IMR-90 (cell line): Measurements from ENCODE around the gene GPR17. TPM values are rescaled to one million over a fixed set of nuclear protein-coding genes. Genes with fewer than 3 reads are reported as not detected.
A peak's percentile ranks its signal among the peaks of the same experiment; 100 is the strongest.

Experiments
- ATAC-seq: fragments of 200-7000 bp; cut with Tn5 transposase; 2 replicates; pipeline ENCODE4 v1.9.1; 2020; ENCODE audit warnings: low read depth, mild to moderate bottlenecking, moderate library complexity
- BruUV-seq: library from RNA; stranded (reverse); fragments of 400-500 nt; replicated peaks from 2 replicates; lab custom pipeline; 2021; lab: Mats Ljungman, UMichigan
- CTCF ChIA-PET: fragments of 300-600 bp; formaldehyde crosslinking; extraction: SDS; loops from one replicate; lab custom pipeline; 2021; ENCODE audit warnings: antibody characterized with exemption; lab: Yijun Ruan, JAX
- POLR2A ChIA-PET: fragments of 300-600 bp; sonication (Branson Sonifier 250); formaldehyde crosslinking; loops from one replicate; lab custom pipeline; 2022; ENCODE audit warnings: antibody characterized with exemption; ENCODE audit not compliant: unreplicated experiment; lab: Charles Lee
- DNase-seq: peaks from one replicate; pipeline ENCODE4 v3.0.0; 2013
- H2AFZ ChIP-seq: replicated peaks from 2 replicates; pipeline ENCODE3; 2013; ENCODE audit warnings: low read length, mild to moderate bottlenecking; ENCODE audit not compliant: poor library complexity
- H2AK5ac ChIP-seq: 2 replicates; pipeline ENCODE4 v1.6.1; 2013; ENCODE audit warnings: low read depth, low read length, inconsistent platforms
- H2AK9ac ChIP-seq: replicated peaks from 2 replicates; pipeline ENCODE3; 2013; ENCODE audit warnings: mild to moderate bottlenecking, low read depth, low read length, moderate library complexity; ENCODE audit not compliant: poor library complexity
- H2BK120ac ChIP-seq: 2 replicates; pipeline ENCODE4 v1.6.1; 2013; ENCODE audit warnings: low read depth, low read length, inconsistent platforms
- H2BK15ac ChIP-seq: 3 replicates; pipeline ENCODE4 v1.6.1; 2013; ENCODE audit warnings: low read depth, low read length, inconsistent platforms
- H2BK20ac ChIP-seq: 2 replicates; pipeline ENCODE4 v1.6.1; 2013; ENCODE audit warnings: low read depth, mild to moderate bottlenecking, inconsistent platforms, low read length, moderate library complexity
- H2BK5ac ChIP-seq: 2 replicates; pipeline ENCODE4 v1.6.1; 2013; ENCODE audit warnings: mild to moderate bottlenecking, low read depth, low read length, inconsistent platforms; ENCODE audit not compliant: poor library complexity, severe bottlenecking
- H3K14ac ChIP-seq: replicated peaks from 2 replicates; pipeline ENCODE4 v1.6.1; 2013; ENCODE audit warnings: low read depth, low read length, inconsistent platforms
- H3K18ac ChIP-seq: 2 replicates; pipeline ENCODE4 v1.6.1; 2013; ENCODE audit warnings: low read depth, low read length, control low read depth
- H3K23ac ChIP-seq: 2 replicates; pipeline ENCODE4 v1.6.1; 2013; ENCODE audit warnings: low read depth, low read length, inconsistent platforms
- H3K27ac ChIP-seq: 2 replicates; pipeline ENCODE4 v1.5.1; 2013; ENCODE audit warnings: mild to moderate bottlenecking, control low read depth, low read length; ENCODE audit not compliant: insufficient read depth
- H3K27me3 ChIP-seq: 2 replicates; pipeline ENCODE4 v1.6.1; 2013; ENCODE audit warnings: low read length; ENCODE audit not compliant: control insufficient read depth, insufficient read depth
- H3K36me3 ChIP-seq: 2 replicates; pipeline ENCODE4 v1.6.1; 2013; ENCODE audit warnings: low read length, mixed read lengths; ENCODE audit not compliant: control insufficient read depth, insufficient read depth
- H3K4ac ChIP-seq: 2 replicates; pipeline ENCODE4 v1.6.1; 2013; ENCODE audit warnings: low read depth, low read length, inconsistent platforms
- H3K4me1 ChIP-seq: 2 replicates; pipeline ENCODE4 v1.6.1; 2013; ENCODE audit warnings: low read length, mixed read lengths; ENCODE audit not compliant: control insufficient read depth, insufficient read depth
- H3K4me2 ChIP-seq: 2 replicates; pipeline ENCODE4 v1.6.1; 2013; ENCODE audit warnings: low read depth, mild to moderate bottlenecking, control low read depth, low read length, moderate library complexity
- H3K4me3 ChIP-seq: 2 replicates; pipeline ENCODE4 v1.5.1; 2013; ENCODE audit warnings: low read depth, mild to moderate bottlenecking, control low read depth, low read length, moderate library complexity; ENCODE audit not compliant: insufficient read depth
- H3K56ac ChIP-seq: 2 replicates; pipeline ENCODE4 v1.6.1; 2013; ENCODE audit warnings: low read length, inconsistent platforms; ENCODE audit not compliant: insufficient read depth; ENCODE audit errors: extremely low read depth
- H3K79me1 ChIP-seq, 2 experiments: 2 replicates each; pipeline ENCODE4 v1.6.1; 2013; ENCODE audit warnings: low read length in 2 of 2, inconsistent platforms in 1 of 2, low read depth in 1 of 2
- H3K9ac ChIP-seq: 2 replicates; pipeline ENCODE4 v1.6.1; 2013; ENCODE audit warnings: low read depth, low read length, control low read depth
- H3K9me1 ChIP-seq: 2 replicates; pipeline ENCODE4 v1.6.1; 2013; ENCODE audit warnings: low read length, inconsistent platforms; ENCODE audit not compliant: insufficient read depth
- H3K9me3 ChIP-seq: 2 replicates; pipeline ENCODE4 v1.6.1; 2013; ENCODE audit warnings: low read length; ENCODE audit not compliant: control insufficient read depth, insufficient read depth
- H4K20me1 ChIP-seq: 2 replicates; pipeline ENCODE4 v1.6.1; 2013; ENCODE audit warnings: low read length, inconsistent platforms; ENCODE audit not compliant: insufficient read depth
- H4K5ac ChIP-seq: 2 replicates; pipeline ENCODE4 v1.6.1; 2013; ENCODE audit warnings: mild to moderate bottlenecking, low read depth, low read length, control low read depth
- H4K8ac ChIP-seq, 2 experiments: 2 replicates each; pipeline ENCODE4 v1.6.1; 2013; ENCODE audit warnings: low read depth in 2 of 2, low read length in 2 of 2, control low read depth in 1 of 2, inconsistent platforms in 1 of 2
- H4K91ac ChIP-seq: 2 replicates; pipeline ENCODE4 v1.6.1; 2013; ENCODE audit warnings: low read depth, low read length, inconsistent platforms; ENCODE audit not compliant: insufficient read depth
- BHLHE40 ChIP-seq: fragments of 150-350 bp; IDR thresholded peaks from 2 replicates; pipeline ENCODE4 v1.6.1; 2016; ENCODE audit warnings: mild to moderate bottlenecking, low read depth, low read length
- CEBPB ChIP-seq: IDR thresholded peaks from 2 replicates; pipeline ENCODE4 v1.6.1; 2012; ENCODE audit warnings: low read depth, low read length, improper control_type of control experiment
- CHD1 ChIP-seq: IDR thresholded peaks from 2 replicates; pipeline ENCODE4 v1.6.1; 2012; ENCODE audit warnings: low read depth, low read length, improper control_type of control experiment
- CTCF ChIP-seq: conservative IDR thresholded peaks from 2 replicates; pipeline ENCODE4 v1.5.1; 2012; ENCODE audit warnings: mild to moderate bottlenecking, low read depth, low read length, improper control_type of control experiment
- ELK1 ChIP-seq: fragments of 150-350 bp; IDR thresholded peaks from 2 replicates; pipeline ENCODE4 v1.6.1; 2016; ENCODE audit warnings: low read depth, mild to moderate bottlenecking, low read length, moderate library complexity, borderline replicate concordance
- FOS ChIP-seq: fragments of 150-350 bp; IDR thresholded peaks from 2 replicates; pipeline ENCODE4 v1.6.1; 2016; ENCODE audit warnings: low read depth, low read length
- MAFK ChIP-seq: IDR thresholded peaks from 2 replicates; pipeline ENCODE4 v1.6.1; 2012; ENCODE audit warnings: low read depth, low read length, improper control_type of control experiment
- MAZ ChIP-seq: IDR thresholded peaks from 2 replicates; pipeline ENCODE4 v1.6.1; 2012; ENCODE audit warnings: low read depth, mild to moderate bottlenecking, low read length, improper control_type of control experiment, moderate library complexity, borderline replicate concordance
- MXI1 ChIP-seq: IDR thresholded peaks from 2 replicates; pipeline ENCODE4 v1.6.1; 2012; ENCODE audit warnings: low read depth, mild to moderate bottlenecking, low read length, moderate library complexity, borderline replicate concordance
- NFE2L2 ChIP-seq: fragments of 150-350 bp; IDR thresholded peaks from 2 replicates; pipeline ENCODE4 v1.6.1; 2016; ENCODE audit warnings: low read depth, mild to moderate bottlenecking, low read length
- POLR2A ChIP-seq: IDR thresholded peaks from 2 replicates; pipeline ENCODE4 v1.6.1; 2012; ENCODE audit warnings: mild to moderate bottlenecking, low read depth, low read length
- RAD21 ChIP-seq: IDR thresholded peaks from 2 replicates; pipeline ENCODE4 v1.6.1; 2012; ENCODE audit warnings: low read length, improper control_type of control experiment
- RFX5 ChIP-seq: IDR thresholded peaks from 2 replicates; pipeline ENCODE4 v1.8.0; 2012; ENCODE audit warnings: low read depth, mild to moderate bottlenecking, low read length, moderate library complexity
- SMC3 ChIP-seq: fragments of 150-350 bp; IDR thresholded peaks from 2 replicates; pipeline ENCODE4 v1.6.1; 2016; ENCODE audit warnings: low read depth, mild to moderate bottlenecking, antibody characterized with exemption, low read length, moderate library complexity
- WGBS, 2 experiments: methylation state at CpG; one replicate each; pipeline versions ENCODE4 v1.1.5 to v1.1.7; 2013; ENCODE audit warnings: missing lambda C conversion rate in 2 of 2; ENCODE audit not compliant: insufficient read length in 1 of 2; ENCODE audit errors: extremely low coverage in 2 of 2; 5-methylcytosine and 5-hydroxymethylcytosine counted together
- dilution Hi-C: fragments of 300-500 bp; cut with HindIII; formaldehyde crosslinking; loops from one replicate; pipeline ENCODE4 v1.14.3; 2018; ENCODE audit warnings: low sequenced_read_pairs; ENCODE audit not compliant: unreplicated experiment
- in situ Hi-C: fragments of 300-500 bp; cut with MboI; formaldehyde crosslinking; loops from 3 replicates; pipeline ENCODE4 v1.14.3; 2019; ENCODE audit warnings: low sequenced_read_pairs, inconsistent platforms, mixed read lengths
- intact Hi-C: fragments of 100-400 bp; cut with micrococcal nuclease; formaldehyde crosslinking; loops from 2 replicates; pipeline ENCODE4 v1.10.0; 2022
- polyA plus RNA-seq, 3 experiments: library from polyadenylated mRNA; depleted of rRNA; stranded (reverse); fragments of >200 nt; gene quantifications; 2 replicates each; pipeline ENCODE4 v1.2.3, GENCODE V29; 2012; ENCODE audit warnings: low replicate concordance in 1 of 3
- total RNA-seq: library from RNA; depleted of rRNA; stranded (reverse); fragments of >200 nt; gene quantifications from 2 replicates; pipeline ENCODE4 v1.2.3, GENCODE V29; 2012

The GPR17 gene
- total and polyA plus RNA-seq, 2 of the 4 experiments (the other 2 are of a cell fraction): not detected

GRCh38 chr2:127680706-127681287 lies 34.8 kb downstream of the GPR17 start:
- Histone ChIP-seq H3K18ac (no peak overlapping the region), H3K56ac (no peak overlapping the region), H3K4me1 (peaks cover 4% of the 10 kb centered on the region), H2AFZ (no peak overlapping the region), H2BK15ac (no peak overlapping the region), H2BK20ac (no peak overlapping the region), H2AK9ac (peak overlapping the region; percentile 52), H3K9me3 (no peaks in the 10 kb centered on the region), H3K4me2 (no peak overlapping the region), H3K79me1 (no peaks in the 10 kb centered on the region), H4K5ac (no peak overlapping the region), H3K4ac (no peak overlapping the region), H3K36me3 (no peaks in the 10 kb centered on the region), H2BK120ac (no peak overlapping the region), H3K27ac (no peak overlapping the region), H3K23ac (no peak overlapping the region), H4K8ac (no peak overlapping the region), H3K27me3 (peaks cover 22% of the 10 kb centered on the region), H4K20me1 (no peaks in the 10 kb centered on the region), H3K14ac (no peak overlapping the region), H3K9ac (no peak overlapping the region), H3K9me1 (peaks cover 9% of the 10 kb centered on the region; the same call in 1 of the 2 replicates), H4K91ac (no peak overlapping the region), H2AK5ac (no peak overlapping the region), H3K4me3 (no peak overlapping the region), H2BK5ac (no peak overlapping the region)
- no peak for ATAC-seq
- no peak for DNase-seq
- in situ Hi-C loops (no loop called here), dilution Hi-C loops (no loop called here), intact Hi-C loops (no loop called here)
- ChIA-PET CTCF (no interaction called here), POLR2A (no interaction called here)
- WGBS, 2 experiments: 77% methylated on average over 7 of the region's 19 CpGs; no CpG with 5 or more reads in 1 of the 2 experiments
- BruUV-seq: no TSS peak
- TF ChIP-seq BHLHE40 (no peak), NFE2L2 (no peak), MAZ (no peak), RFX5 (no peak), RAD21 (no peak), ELK1 (no peak), MXI1 (no peak), MAFK (no peak), CTCF (no peak), FOS (no peak), CHD1 (no peak), POLR2A (no peak), SMC3 (no peak), CEBPB (no peak)
